GM12878 (cell line): Measurements from ENCODE around the gene DICER1. TPM values are rescaled to one million over a fixed set of nuclear protein-coding genes. Genes with fewer than 3 reads are reported as not detected.

Experiments
- ATAC-seq: fragments of 200-7000 bp; cut with Tn5 transposase; 3 replicates; pipeline ENCODE4 v1.9.1; 2020; ENCODE audit warnings: mild to moderate bottlenecking, moderate library complexity
- BruUV-seq: library from RNA; stranded (reverse); fragments of 400-500 nt; replicated peaks from 2 replicates; lab custom pipeline; 2021; lab: Mats Ljungman, UMichigan
- CTCF ChIA-PET: fragments of 300-600 bp; sonication (Branson Sonifier 250); formaldehyde crosslinking; extraction: SDS; loops from one replicate; lab custom pipeline; 2021; ENCODE audit warnings: inconsistent platforms; lab: Yijun Ruan, JAX
- POLR2A ChIA-PET: fragments of 350-600 bp; formaldehyde crosslinking; extraction: SDS; loops from one replicate; lab custom pipeline; 2021; ENCODE audit warnings: inconsistent platforms; lab: Charles Lee
- RAD21 ChIA-PET: fragments of 300-600 bp; sonication (Branson Sonifier 250); formaldehyde crosslinking; loops from one replicate; lab custom pipeline; 2023; ENCODE audit warnings: antibody characterized with exemption; ENCODE audit not compliant: unreplicated experiment; lab: Charles Lee
- SMC1A ChIA-PET: fragments of 300-600 bp; sonication (Branson Sonifier 250); formaldehyde crosslinking; loops from one replicate; lab custom pipeline; 2023; ENCODE audit not compliant: unreplicated experiment, uncharacterized antibody; lab: Charles Lee
- DNase-seq: peaks from one replicate; pipeline ENCODE4 v3.0.0-alpha.2; 2011; ENCODE audit warnings: low read depth, low spot score
- FAIRE-seq: peaks from 3 replicates; lab custom pipeline; 2011; peaks lifted over from hg19 to GRCh38; lab: Jason Lieb, UNC
- H2AFZ ChIP-seq: 2 replicates; pipeline ENCODE4 v1.6.0; 2011; ENCODE audit warnings: low read depth, low read length, control low read depth; ENCODE audit not compliant: control insufficient read depth
- H3K27ac ChIP-seq: 2 replicates; pipeline ENCODE4 v1.5.1; 2011; ENCODE audit warnings: control low read depth; ENCODE audit not compliant: control insufficient read depth, insufficient read depth
- H3K27me3 ChIP-seq, 2 experiments: replicated peaks in 1 of 2; 2 replicates each; pipeline versions ENCODE4 v1.6.0 to v1.6.1; 2011; ENCODE audit warnings: low read length in 1 of 2; ENCODE audit not compliant: control insufficient read depth in 2 of 2, insufficient read depth in 2 of 2
- H3K36me3 ChIP-seq, 2 experiments: 2 replicates each; pipeline ENCODE4 v1.5.1; 2011; ENCODE audit warnings: low read length in 1 of 2; ENCODE audit not compliant: control insufficient read depth in 2 of 2, insufficient read depth in 2 of 2
- H3K4me1 ChIP-seq: 2 replicates; pipeline ENCODE4 v1.6.1; 2011; ENCODE audit warnings: mild to moderate bottlenecking, low read length, moderate library complexity, mixed read lengths; ENCODE audit not compliant: control insufficient read depth, insufficient read depth
- H3K4me2 ChIP-seq: 2 replicates; pipeline ENCODE4 v1.6.0; 2011; ENCODE audit warnings: control low read depth; ENCODE audit not compliant: control insufficient read depth, insufficient read depth
- H3K4me3 ChIP-seq: fragments of 200-600 bp; sonication (generic); 2 replicates; pipeline ENCODE4 v1.5.1; 2016
- H3K79me2 ChIP-seq: 2 replicates; pipeline ENCODE4 v1.6.0; 2011; ENCODE audit warnings: low read length; ENCODE audit not compliant: control insufficient read depth, insufficient read depth
- H3K9ac ChIP-seq: 2 replicates; pipeline ENCODE4 v1.8.0; 2011; ENCODE audit warnings: low read length, control low read depth, mixed read lengths; ENCODE audit not compliant: control insufficient read depth, insufficient read depth
- H3K9me3 ChIP-seq: replicated peaks from 3 replicates; pipeline ENCODE4 v1.5.1; 2011; ENCODE audit warnings: mild to moderate bottlenecking, low read length; ENCODE audit not compliant: control insufficient read depth, insufficient read depth
- H4K20me1 ChIP-seq: 2 replicates; pipeline ENCODE4 v1.6.0; 2011; ENCODE audit not compliant: control insufficient read depth, insufficient read depth
- CUX1 ChIP-seq: IDR thresholded peaks from 2 replicates; pipeline ENCODE4 v1.6.1; 2012; ENCODE audit warnings: improper control_type of control experiment, low read depth, low read length; ENCODE audit not compliant: insufficient replicate concordance
- EED ChIP-seq: sonication (generic); IDR thresholded peaks from 2 replicates; pipeline ENCODE4 v1.6.1; 2016; ENCODE audit warnings: antibody characterized with exemption, low read depth
- ETV6 ChIP-seq, 2 experiments: fragments of 450-650 bp in 1 of 2; IDR thresholded peaks in 1 of 2; conservative IDR thresholded peaks in 1 of 2; 2 replicates each; pipeline ENCODE4 v1.6.1; 2014; ENCODE audit warnings: antibody characterized with exemption in 1 of 2, borderline replicate concordance in 1 of 2, low read depth in 1 of 2, mild to moderate bottlenecking in 1 of 2, moderate library complexity in 1 of 2
- IKZF2 ChIP-seq, 2 experiments: fragments of 450-650 bp; IDR thresholded peaks; 2 replicates each; pipeline ENCODE4 v1.6.1; 2017; ENCODE audit warnings: mild to moderate bottlenecking in 2 of 2, moderate library complexity in 2 of 2
- NFIC ChIP-seq: IDR thresholded peaks from 2 replicates; pipeline ENCODE4 v1.6.1; 2012; ENCODE audit warnings: low read depth, mild to moderate bottlenecking, inconsistent platforms, low read length, moderate library complexity
- SPI1 ChIP-seq: IDR thresholded peaks from 2 replicates; pipeline ENCODE4 v1.6.1; 2011; ENCODE audit warnings: low read depth, mild to moderate bottlenecking, low read length, moderate library complexity, borderline replicate concordance; ENCODE audit not compliant: insufficient read depth
- SUZ12 ChIP-seq: fragments of 200-600 bp; sonication (generic); IDR thresholded peaks from one replicate; pipeline ENCODE4 v1.6.1; 2018; ENCODE audit warnings: antibody characterized with exemption, mild to moderate bottlenecking; ENCODE audit not compliant: unreplicated experiment
- in situ Hi-C: fragments of 300-500 bp; cut with MboI; formaldehyde crosslinking; loops from 9 replicates; pipeline ENCODE4 v1.14.3; 2018; ENCODE audit warnings: mixed read lengths
- intact Hi-C: fragments of 100-400 bp; cut with micrococcal nuclease; formaldehyde crosslinking; loops from one replicate; pipeline ENCODE4 v1.14.2; 2022; ENCODE audit not compliant: unreplicated experiment
- polyA plus RNA-seq, 11 experiments: library from polyadenylated mRNA; depleted of rRNA in 4 of 11; unstranded in 6 of 11; stranded (reverse) in 5 of 11; fragments of >200 nt; fragmentation: Nextera tagmentation in 4 of 11; fragmentation: Illumina TruSeq in 1 of 11; extraction: Ambion mirVana in 4 of 11; extraction: Trizol in 1 of 11; gene quantifications; 1 replicate in 1 of 11; 2 replicates in 10 of 11; pipeline versions ENCODE4 v1.2.1 to v1.2.3, GENCODE V29; 2011 to 2016; ENCODE audit warnings: inconsistent platforms in 2 of 11, missing spikeins in 2 of 11, low read depth in 1 of 11
- total RNA-seq, 4 experiments: library from RNA; depleted of rRNA in 3 of 4; stranded (reverse); fragments of >200 nt in 3 of 4; fragmentation: Illumina TruSeq in 1 of 4; extraction: Trizol in 1 of 4; gene quantifications; 2 replicates each; pipeline versions ENCODE4 v1.2.1 to v1.2.3, GENCODE V29; 2013 to 2021

DICER1 gene
- total and polyA plus RNA-seq, 10 of the 15 experiments (the other 5 are each of a cell fraction or from before 2014, with no cell fraction given), result 6.8 to 70.8 (median 37.1) TPM

GRCh38 chr14:95137164-95137803 is 20.0 kb downstream of the DICER1 start:
- Histone ChIP-seq H3K4me3 (no peak overlapping the region), H3K4me1 (peaks cover 15% of the 10 kb centered on the region), H3K36me3 (peaks cover 1 to 23% of the 10 kb centered on the region in 2 experiments; a peak in 3 of 4 replicates), H3K27me3 (no peaks in the 10 kb centered on the region), H3K79me2 (peaks cover 62% of the 10 kb centered on the region), H3K9me3 (no peaks in the 10 kb centered on the region), H4K20me1 (no peaks in the 10 kb centered on the region), H3K9ac (no peak overlapping the region), H3K4me2 (no peak overlapping the region), H3K27ac (no peak overlapping the region), H2AFZ (no peak overlapping the region)
- CTCF ChIA-PET, result interaction anchor here (1.5 kb wide), 1 partner anchor 58 kb away, joined by 3 read pairs; no protein-coding TSS in a partner anchor
- SMC1A ChIA-PET, result interaction anchor here (1.0 to 1.5 kb wide), 4 partner anchors 13 to 71 kb away, joined by 3 to 5 read pairs (median 4); no protein-coding TSS in a partner anchor
- FAIRE-seq (no peak), ATAC-seq (no peak), DNase-seq (no peak)
- peak; percentile 26 for TF ChIP-seq SUZ12
- no peak for TF ChIP-seq NFIC
- TF ChIP-seq IKZF2 (IDR thresholded peaks at IDR 0.05), result peak; percentile 50 to 52
- 0 out of 2 replicates have a peak, but pooled peaks have one; percentile 24 for TF ChIP-seq EED
- no peak for TF ChIP-seq CUX1
- TF ChIP-seq SPI1, result 0 out of 2 replicates have a peak, but pooled peaks have one; percentile 6
- peak in 1 of 2 experiments; percentile 50; a peak in 2 of 4 replicates for TF ChIP-seq ETV6 (conservative IDR thresholded peaks at IDR 0.05 in 1 of 2, IDR thresholded peaks at IDR 0.05 in 1 of 2; ENCODE audit: borderline replicate concordance in 1 of 2, low read depth in 1 of 2)
- RAD21 ChIA-PET, result interaction anchor here (1.2 kb wide), 1 partner anchor 225 kb away, joined by 3 read pairs; no protein-coding TSS in a partner anchor
- intact Hi-C loops, result no loop called here
- POLR2A ChIA-PET, result interaction anchor here (0.6 kb wide), 1 partner anchor 145 kb away, joined by 3 read pairs; no protein-coding TSS in a partner anchor
- in situ Hi-C loops, result no loop called here
- no TSS peak for BruUV-seq
